Measurements from ENCODE around the gene LRTM1.

DNA sequence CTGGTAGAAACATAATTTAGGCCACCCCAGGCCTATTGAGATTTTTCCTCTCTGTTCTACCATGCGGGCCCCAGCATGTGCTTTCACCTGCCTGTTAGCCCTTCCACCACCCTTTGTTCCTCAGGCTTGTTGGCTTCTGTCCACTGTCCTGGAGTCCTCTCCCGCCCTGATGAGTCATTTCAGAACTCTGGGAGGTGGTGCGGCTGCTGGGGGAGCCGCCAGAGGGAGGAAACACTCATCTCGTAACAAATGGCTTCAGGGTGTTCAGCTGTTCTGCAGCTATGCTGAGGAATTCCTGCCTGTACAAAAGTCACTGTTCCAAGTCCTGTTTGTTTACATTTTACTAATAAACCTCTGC lies 36.3 kb downstream of the LRTM1 start:
- TF ChIP-seq POLR2AphosphoS5 (IDR thresholded peaks at IDR 0.05) (peak; percentile 94), POLR2A (IDR thresholded peaks at IDR 0.05) (no peak)
- TF ChIP-seq, protein P1, sequence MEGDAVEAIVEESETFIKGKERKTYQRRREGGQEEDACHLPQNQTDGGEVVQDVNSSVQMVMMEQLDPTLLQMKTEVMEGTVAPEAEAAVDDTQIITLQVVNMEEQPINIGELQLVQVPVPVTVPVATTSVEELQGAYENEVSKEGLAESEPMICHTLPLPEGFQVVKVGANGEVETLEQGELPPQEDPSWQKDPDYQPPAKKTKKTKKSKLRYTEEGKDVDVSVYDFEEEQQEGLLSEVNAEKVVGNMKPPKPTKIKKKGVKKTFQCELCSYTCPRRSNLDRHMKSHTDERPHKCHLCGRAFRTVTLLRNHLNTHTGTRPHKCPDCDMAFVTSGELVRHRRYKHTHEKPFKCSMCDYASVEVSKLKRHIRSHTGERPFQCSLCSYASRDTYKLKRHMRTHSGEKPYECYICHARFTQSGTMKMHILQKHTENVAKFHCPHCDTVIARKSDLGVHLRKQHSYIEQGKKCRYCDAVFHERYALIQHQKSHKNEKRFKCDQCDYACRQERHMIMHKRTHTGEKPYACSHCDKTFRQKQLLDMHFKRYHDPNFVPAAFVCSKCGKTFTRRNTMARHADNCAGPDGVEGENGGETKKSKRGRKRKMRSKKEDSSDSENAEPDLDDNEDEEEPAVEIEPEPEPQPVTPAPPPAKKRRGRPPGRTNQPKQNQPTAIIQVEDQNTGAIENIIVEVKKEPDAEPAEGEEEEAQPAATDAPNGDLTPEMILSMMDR (IDR thresholded peaks at IDR 0.05) = peak in 3 of 4 experiments; percentile 20 to 71 (median 64)
